ENCODE results near the gene MAP3K2.

Gene MAP3K2

GRCh38 chr2:127429291-127429690 lies 41.5 kb upstream of the MAP3K2 start:
- Histone ChIP-seq H3K36me3 (ENCODE audit: control insufficient read depth, insufficient read depth, low read length) (no peaks in the 10 kb centered on the region), H3K27me3 (replicated peaks; ENCODE audit: control insufficient read depth, insufficient read depth, low read length) (no peaks in the 10 kb centered on the region), H3K4me3 (replicated peaks; ENCODE audit: low read depth, low read length) (no peak overlapping the region)
- TF ChIP-seq, protein P1, sequence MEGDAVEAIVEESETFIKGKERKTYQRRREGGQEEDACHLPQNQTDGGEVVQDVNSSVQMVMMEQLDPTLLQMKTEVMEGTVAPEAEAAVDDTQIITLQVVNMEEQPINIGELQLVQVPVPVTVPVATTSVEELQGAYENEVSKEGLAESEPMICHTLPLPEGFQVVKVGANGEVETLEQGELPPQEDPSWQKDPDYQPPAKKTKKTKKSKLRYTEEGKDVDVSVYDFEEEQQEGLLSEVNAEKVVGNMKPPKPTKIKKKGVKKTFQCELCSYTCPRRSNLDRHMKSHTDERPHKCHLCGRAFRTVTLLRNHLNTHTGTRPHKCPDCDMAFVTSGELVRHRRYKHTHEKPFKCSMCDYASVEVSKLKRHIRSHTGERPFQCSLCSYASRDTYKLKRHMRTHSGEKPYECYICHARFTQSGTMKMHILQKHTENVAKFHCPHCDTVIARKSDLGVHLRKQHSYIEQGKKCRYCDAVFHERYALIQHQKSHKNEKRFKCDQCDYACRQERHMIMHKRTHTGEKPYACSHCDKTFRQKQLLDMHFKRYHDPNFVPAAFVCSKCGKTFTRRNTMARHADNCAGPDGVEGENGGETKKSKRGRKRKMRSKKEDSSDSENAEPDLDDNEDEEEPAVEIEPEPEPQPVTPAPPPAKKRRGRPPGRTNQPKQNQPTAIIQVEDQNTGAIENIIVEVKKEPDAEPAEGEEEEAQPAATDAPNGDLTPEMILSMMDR (IDR thresholded peaks at IDR 0.05; ENCODE audit: insufficient read depth, low read length, poor library complexity, severe bottlenecking): no peak
- DNase-seq (ENCODE audit: extremely low read depth, insufficient read length): no peak

GRCh38 chr2:127428815-127429109 lies 41.0 kb upstream of the MAP3K2 start:
- TF ChIP-seq, protein P1 (IDR thresholded peaks at IDR 0.05; ENCODE audit: insufficient read depth, low read length, poor library complexity, severe bottlenecking): no peak
- H3K36me3 ChIP-seq (ENCODE audit: control insufficient read depth, insufficient read depth, low read length): no peaks in the 10 kb centered on the region
- H3K4me3 ChIP-seq (replicated peaks; ENCODE audit: low read depth, low read length): no peak overlapping the region
- H3K27me3 ChIP-seq (replicated peaks; ENCODE audit: control insufficient read depth, insufficient read depth, low read length): no peaks in the 10 kb centered on the region
- no peak for DNase-seq (ENCODE audit: extremely low read depth, insufficient read length)

DNA sequence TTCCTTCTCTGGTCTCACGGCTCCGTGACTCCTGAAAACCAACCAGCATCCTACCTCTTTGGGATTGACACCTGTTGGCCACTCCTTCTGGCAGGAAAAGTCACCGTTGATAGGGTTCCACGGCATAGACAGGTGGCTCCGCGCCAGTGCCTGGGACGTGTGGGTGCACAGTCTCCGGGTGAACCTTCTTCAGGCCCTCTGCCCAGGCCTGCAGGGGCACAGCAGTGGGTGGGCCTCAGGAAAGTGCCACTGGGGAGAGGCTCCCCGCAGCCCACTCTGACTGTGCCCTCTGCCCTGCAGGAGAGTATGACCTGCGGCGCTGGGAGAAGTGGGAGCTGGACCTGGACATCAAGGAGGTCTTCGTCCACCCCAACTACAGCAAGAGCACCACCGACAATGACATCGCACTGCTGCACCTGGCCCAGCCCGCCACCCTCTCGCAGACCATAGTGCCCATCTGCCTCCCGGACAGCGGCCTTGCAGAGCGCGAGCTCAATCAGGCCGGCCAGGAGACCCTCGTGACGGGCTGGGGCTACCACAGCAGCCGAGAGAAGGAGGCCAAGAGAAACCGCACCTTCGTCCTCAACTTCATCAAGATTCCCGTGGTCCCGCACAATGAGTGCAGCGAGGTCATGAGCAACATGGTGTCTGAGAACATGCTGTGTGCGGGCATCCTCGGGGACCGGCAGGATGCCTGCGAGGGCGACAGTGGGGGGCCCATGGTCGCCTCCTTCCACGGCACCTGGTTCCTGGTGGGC lies 40.5 kb upstream of the MAP3K2 start:
- no peak for DNase-seq (ENCODE audit: extremely low read depth, insufficient read length)
- no peaks in the 10 kb centered on the region for H3K27me3 ChIP-seq (replicated peaks; ENCODE audit: control insufficient read depth, insufficient read depth, low read length)
- no peak overlapping the region for H3K4me3 ChIP-seq (replicated peaks; ENCODE audit: low read depth, low read length)
- TF ChIP-seq, protein P1 (IDR thresholded peaks at IDR 0.05; ENCODE audit: insufficient read depth, low read length, poor library complexity, severe bottlenecking): no peak
- no peaks in the 10 kb centered on the region for H3K36me3 ChIP-seq (ENCODE audit: control insufficient read depth, insufficient read depth, low read length)

DNA sequence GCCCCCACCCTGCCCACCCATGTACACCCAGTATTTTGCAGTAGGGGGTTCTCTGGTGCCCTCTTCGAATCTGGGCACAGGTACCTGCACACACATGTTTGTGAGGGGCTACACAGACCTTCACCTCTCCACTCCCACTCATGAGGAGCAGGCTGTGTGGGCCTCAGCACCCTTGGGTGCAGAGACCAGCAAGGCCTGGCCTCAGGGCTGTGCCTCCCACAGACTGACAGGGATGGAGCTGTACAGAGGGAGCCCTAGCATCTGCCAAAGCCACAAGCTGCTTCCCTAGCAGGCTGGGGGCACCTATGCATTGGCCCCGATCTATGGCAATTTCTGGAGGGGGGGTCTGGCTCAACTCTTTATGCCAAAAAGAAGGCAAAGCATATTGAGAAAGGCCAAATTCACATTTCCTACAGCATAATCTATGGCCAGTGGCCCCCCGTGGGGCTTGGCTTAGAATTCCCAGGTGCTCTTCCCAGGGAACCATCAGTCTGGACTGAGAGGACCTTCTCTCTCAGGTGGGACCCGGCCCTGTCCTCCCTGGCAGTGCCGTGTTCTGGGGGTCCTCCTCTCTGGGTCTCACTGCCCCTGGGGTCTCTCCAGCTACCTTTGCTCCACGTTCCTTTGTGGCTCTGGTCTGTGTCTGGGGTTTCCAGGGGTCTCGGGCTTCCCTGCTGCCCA lies 39.7 kb upstream of the MAP3K2 start:
- no peaks in the 10 kb centered on the region for H3K27me3 ChIP-seq (replicated peaks; ENCODE audit: control insufficient read depth, insufficient read depth, low read length)
- DNase-seq (ENCODE audit: extremely low read depth, insufficient read length): no peak
- TF ChIP-seq, protein P1 (IDR thresholded peaks at IDR 0.05; ENCODE audit: insufficient read depth, low read length, poor library complexity, severe bottlenecking): no peak
- H3K36me3 ChIP-seq (ENCODE audit: control insufficient read depth, insufficient read depth, low read length): no peaks in the 10 kb centered on the region
- no peak overlapping the region for H3K4me3 ChIP-seq (replicated peaks; ENCODE audit: low read depth, low read length)

DNA sequence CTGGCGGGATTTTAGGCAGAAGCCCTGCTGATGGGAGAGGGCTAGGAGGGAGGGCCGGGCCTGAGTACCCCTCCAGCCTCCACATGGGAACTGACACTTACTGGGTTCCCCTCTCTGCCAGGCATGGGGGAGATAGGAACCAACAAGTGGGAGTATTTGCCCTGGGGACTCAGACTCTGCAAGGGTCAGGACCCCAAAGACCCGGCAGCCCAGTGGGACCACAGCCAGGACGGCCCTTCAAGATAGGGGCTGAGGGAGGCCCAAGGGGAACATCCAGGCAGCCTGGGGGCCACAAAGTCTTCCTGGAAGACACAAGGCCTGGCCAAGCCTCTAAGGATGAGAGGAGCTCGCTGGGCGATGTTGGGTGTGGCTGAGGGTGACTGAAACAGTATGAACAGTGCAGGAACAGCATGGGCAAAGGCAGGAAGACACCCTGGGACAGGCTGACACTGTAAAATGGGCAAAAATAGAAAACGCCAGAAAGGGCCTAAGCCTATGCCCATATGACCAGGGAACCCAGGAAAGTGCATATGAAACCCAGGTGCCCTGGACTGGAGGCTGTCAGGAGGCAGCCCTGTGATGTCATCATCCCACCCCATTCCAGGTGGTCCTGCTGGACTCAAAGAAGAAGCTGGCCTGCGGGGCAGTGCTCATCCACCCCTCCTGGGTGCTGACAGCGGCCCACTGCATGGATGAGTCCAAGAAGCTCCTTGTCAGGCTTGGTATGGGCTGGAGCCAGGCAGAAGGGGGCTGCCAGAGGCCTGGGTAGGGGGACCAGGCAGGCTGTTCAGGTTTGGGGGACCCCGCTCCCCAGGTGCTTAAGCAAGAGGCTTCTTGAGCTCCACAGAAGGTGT lies 39.0 kb upstream of the MAP3K2 start:
- DNase-seq (ENCODE audit: extremely low read depth, insufficient read length): no peak
- peaks cover 2% of the 10 kb centered on the region; the same call in 1 of the 2 replicates for H3K27me3 ChIP-seq (replicated peaks; ENCODE audit: control insufficient read depth, insufficient read depth, low read length)
- no peaks in the 10 kb centered on the region for H3K36me3 ChIP-seq (ENCODE audit: control insufficient read depth, insufficient read depth, low read length)

More for the DNA sequence above, 39.0 kb upstream of the MAP3K2 start:
- no peak overlapping the region for H3K4me3 ChIP-seq (replicated peaks; ENCODE audit: low read depth, low read length)
- TF ChIP-seq, protein P1 (IDR thresholded peaks at IDR 0.05; ENCODE audit: insufficient read depth, low read length, poor library complexity, severe bottlenecking): no peak

All from GM06990 (cell line).